ENCODE measurements around the gene NOL3. TPM values are rescaled to one million over a fixed set of nuclear protein-coding genes. Genes with fewer than 3 reads are reported as not detected.

The NOL3 gene
- 42.4 and 43.0 TPM in 2 replicates for total RNA-seq

GRCh38 chr16:67170168-67170948 is at the start of gene NOL3:
TSS of gene NOL3 (plus strand) at chr16:67170538.

DNA sequence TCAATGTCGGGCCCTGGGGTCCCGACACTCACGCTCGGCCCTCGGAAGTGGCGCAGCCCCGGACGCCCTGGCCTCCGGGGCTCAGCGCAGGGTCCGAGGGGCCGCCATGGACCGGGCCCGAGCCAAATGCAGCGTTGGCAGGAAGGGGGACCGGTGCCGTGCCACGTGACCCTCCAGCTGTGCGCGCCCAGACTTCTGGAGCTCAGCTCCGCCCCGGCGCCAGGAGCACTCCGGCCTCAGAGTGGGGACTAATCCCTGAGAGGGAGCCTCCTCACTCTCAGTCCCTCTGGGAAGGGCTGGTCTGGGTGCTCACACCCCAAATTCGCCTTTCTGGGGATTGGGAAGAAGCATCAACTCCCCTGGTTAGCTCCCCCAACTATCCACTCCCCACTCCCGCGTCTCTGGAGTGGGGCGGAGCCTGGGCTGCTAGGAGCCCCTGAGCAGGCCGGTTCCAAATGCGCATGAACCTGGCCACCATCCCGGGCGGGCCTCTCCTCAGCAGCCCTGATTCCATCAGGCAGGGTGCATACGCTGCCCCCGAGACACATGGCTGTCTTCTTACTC is 19.4 kb upstream of the NOL3 start, which contains the start of gene B3GNT9:
TSS of gene B3GNT9 (minus strand) at position 166 of the 564 bp plus-strand sequence. CDS start 513 bp downstream, outside the sequence.

DNA sequence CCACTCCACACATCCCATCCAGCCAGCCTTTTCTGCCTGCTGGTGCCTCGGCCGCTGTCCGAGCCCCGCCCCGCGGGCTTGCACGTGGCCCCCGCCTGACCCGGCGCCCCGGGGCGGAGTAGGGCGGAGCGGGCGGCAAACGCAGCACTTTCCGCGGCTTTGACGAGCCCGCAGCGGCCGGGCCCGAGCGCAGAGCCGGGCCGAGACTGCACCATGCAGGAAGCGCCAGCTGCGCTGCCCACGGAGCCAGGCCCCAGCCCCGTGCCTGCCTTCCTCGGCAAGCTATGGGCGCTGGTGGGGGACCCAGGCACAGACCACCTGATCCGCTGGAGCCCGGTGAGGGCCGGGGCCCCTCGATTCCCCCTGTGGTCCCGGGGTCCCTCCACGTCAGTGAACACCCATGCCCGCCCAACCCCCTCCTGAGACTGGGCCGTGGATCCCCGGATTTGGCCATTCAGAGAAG is 5.7 kb upstream of the NOL3 start, which contains the start of gene HSF4:
TSS of gene HSF4 (plus strand) at position 147 of the 463 bp plus-strand sequence. CDS start at position 214, 67 bp downstream.

GRCh38 chr16:67183627-67184452 is 13.5 kb downstream of the NOL3 start, which contains the start of gene MATCAP1:
TSS of gene MATCAP1 (minus strand) at chr16:67183963. CDS start at chr16:67180610, 3,353 bp downstream.

GRCh38 chr16:67190041-67190440 is 19.7 kb downstream of the NOL3 start, which contains the start of gene EXOC3L1:
TSS of gene EXOC3L1 (minus strand) at chr16:67190136. CDS start at chr16:67189676, 460 bp downstream.

DNA sequence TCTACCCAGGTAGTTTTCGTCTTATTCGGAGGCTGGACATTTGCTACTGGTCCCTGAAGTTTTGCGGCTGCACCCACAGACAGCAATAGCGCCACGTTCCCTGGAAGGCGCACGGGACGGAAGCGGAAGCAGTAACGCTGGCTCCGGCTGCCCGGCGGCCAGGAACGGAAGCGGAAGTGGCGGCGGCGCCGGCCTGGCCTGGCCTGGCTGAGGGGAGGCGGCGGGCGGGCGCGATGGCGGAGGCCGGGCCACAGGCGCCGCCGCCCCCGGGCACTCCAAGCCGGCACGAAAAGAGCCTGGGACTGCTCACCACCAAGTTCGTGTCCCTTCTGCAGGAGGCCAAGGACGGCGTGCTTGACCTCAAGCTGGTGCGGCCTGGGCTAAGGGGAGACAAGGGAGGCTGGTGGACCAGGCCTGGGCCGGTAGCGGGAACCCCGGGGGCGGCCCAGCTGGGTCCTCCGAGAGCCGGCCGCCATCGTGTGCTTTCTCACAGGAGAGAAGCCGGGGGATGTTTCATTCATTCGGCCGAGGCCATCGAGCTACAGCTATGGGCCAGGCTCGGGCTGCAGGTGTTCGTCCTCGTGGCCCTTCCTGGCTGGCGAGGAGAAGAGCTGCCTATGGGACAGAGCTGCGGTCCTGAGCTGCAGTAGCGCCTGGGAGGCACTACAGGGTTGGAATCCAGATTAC is 21.8 kb downstream of the NOL3 start, which contains the start of gene E2F4:
TSS of gene E2F4 (plus strand) at position 161 of the 687 bp plus-strand sequence. CDS start at position 234, 73 bp downstream.

DNA sequence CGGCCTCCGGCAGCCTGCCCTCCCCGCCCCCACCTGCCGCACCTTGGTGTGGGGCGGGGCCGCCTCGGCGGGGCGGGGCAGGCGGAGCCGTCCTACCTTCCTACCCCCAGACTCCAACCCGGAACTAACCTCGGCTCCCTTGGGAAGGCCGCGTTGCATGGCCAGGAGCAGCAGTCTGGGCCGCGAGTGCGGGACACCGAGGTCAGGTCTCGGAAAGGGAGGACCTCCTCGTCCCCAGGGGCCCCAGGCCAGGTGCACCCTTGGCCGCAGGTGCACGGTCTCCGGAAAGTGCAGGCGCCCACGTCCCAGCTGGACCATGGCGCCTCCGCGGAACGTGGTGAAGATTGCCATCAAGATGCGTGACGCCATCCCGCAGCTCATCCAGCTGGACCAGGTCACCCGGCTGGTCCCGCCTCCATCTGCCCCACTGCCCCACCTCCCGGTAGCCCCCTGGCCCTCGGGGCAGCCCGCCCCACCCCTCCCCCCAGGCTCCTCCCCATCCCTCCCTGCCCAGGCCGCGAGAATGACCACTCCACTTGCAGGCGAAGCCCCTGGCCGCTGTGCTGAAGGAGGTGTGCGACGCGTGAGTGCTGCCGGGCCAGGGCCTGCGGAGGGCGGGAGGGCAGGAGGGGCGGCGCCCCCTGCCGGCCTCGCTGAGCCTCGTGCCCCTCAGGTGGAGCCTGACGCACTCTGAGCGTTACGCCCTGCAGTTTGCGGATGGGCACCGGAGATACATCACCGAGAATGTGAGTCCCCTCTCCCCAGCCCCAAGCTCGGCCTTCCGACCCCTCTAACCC is 28.9 kb downstream of the NOL3 start, which contains the start of gene ELMO3:
TSS of gene ELMO3 (plus strand) at position 121 of the 797 bp plus-strand sequence. CDS start at position 317, 196 bp downstream.

Other genes starting within 250 kb of the NOL3 start
- 14.9 and 36.8 TPM in 2 replicates for gene RRAD, start 245.0 kb upstream of the NOL3 start, total RNA-seq
- 125 and 137 TPM in 2 replicates for gene CIAO2B, start 236.1 kb upstream of the NOL3 start, total RNA-seq
- 31.9 and 35.9 TPM in 2 replicates for gene CES2, start 235.0 kb upstream of the NOL3 start, total RNA-seq
- 0.39 and 1.2 TPM in 2 replicates for gene CES3, start 209.3 kb upstream of the NOL3 start, total RNA-seq
- 0.99 and 1.8 TPM in 2 replicates for gene CES4A, start 181.9 kb upstream of the NOL3 start, total RNA-seq
- gene CBFB, start 141.4 kb upstream of the NOL3 start, total RNA-seq = 57.0 and 57.7 TPM in 2 replicates
- gene PHAF1, start 60.6 kb upstream of the NOL3 start, total RNA-seq = 20.0 and 22.0 TPM in 2 replicates
- gene B3GNT9, start 19.5 kb upstream of the NOL3 start, total RNA-seq = 47.2 and 55.1 TPM in 2 replicates
- gene TRADD, start 10.6 kb upstream of the NOL3 start, total RNA-seq = 18.2 and 18.9 TPM in 2 replicates
- 11.9 and 12.8 TPM in 2 replicates for gene FBXL8, start 10.6 kb upstream of the NOL3 start, total RNA-seq
- 12.1 and 23.0 TPM in 2 replicates for gene HSF4, start 5.8 kb upstream of the NOL3 start, total RNA-seq
- 16.9 and 20.5 TPM in 2 replicates for gene MATCAP1, start 13.4 kb downstream of the NOL3 start, total RNA-seq
- gene EXOC3L1, start 19.6 kb downstream of the NOL3 start, total RNA-seq = 0.13 TPM in 1 of 2 replicates, not detected in the other
- gene E2F4, start 21.6 kb downstream of the NOL3 start, total RNA-seq = 44.6 and 64.7 TPM in 2 replicates
- 0.26 and 0.76 TPM in 2 replicates for gene ELMO3, start 28.6 kb downstream of the NOL3 start, total RNA-seq
- gene TMEM208, start 56.6 kb downstream of the NOL3 start, total RNA-seq = 25.4 and 28.7 TPM in 2 replicates
- gene FHOD1, start 76.9 kb downstream of the NOL3 start, total RNA-seq = 20.7 and 36.2 TPM in 2 replicates
- 3.4 and 4.2 TPM in 2 replicates for gene SLC9A5, start 78.4 kb downstream of the NOL3 start, total RNA-seq
- gene PLEKHG4, start 109.0 kb downstream of the NOL3 start, total RNA-seq = 34.1 and 51.4 TPM in 2 replicates
- under 0.01 and 0.03 TPM in 2 replicates for gene KCTD19, start 156.2 kb downstream of the NOL3 start, total RNA-seq
- 0.17 TPM in 1 of 2 replicates, not detected in the other for gene LRRC36, start 156.3 kb downstream of the NOL3 start, total RNA-seq
- 1.2 and 1.6 TPM in 2 replicates for gene TPPP3, start 223.0 kb downstream of the NOL3 start, total RNA-seq
- 8.1 and 10.5 TPM in 2 replicates for gene ZDHHC1, start 245.9 kb downstream of the NOL3 start, total RNA-seq

Data from smooth muscle cell of the pulmonary artery (primary cell).